ENCODE results near the gene PLEKHA4. TPM values are rescaled to one million over a fixed set of nuclear protein-coding genes. Genes with fewer than 3 reads are reported as not detected.
A peak's percentile ranks its signal among the peaks of the same experiment; 100 is the strongest.

The PLEKHA4 gene
- total and polyA plus RNA-seq, 9 of the 15 experiments (the other 6 are each of a cell fraction or from before 2014, with no cell fraction given) = 0.07 to 30.8 (median 11.4) TPM

DNA sequence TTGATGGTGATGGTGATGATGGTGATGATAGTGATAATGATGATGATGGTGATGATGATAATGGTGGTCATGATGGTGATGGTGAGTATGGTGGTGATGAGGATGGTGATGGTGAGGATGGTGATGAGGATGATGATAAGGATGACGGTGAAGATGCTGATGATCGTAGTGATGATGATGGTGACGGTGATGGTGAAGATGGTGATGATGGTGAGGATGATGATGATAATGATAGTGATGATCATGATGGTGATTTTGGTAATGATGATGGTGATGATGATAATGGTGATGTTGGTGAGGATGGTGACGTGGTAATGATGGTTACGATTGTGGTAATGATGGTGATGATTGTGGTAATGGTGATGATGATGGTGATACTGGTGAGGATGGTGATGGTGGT, 46.8 kb downstream of the PLEKHA4 start (continued):
- TF ChIP-seq, protein P1, sequence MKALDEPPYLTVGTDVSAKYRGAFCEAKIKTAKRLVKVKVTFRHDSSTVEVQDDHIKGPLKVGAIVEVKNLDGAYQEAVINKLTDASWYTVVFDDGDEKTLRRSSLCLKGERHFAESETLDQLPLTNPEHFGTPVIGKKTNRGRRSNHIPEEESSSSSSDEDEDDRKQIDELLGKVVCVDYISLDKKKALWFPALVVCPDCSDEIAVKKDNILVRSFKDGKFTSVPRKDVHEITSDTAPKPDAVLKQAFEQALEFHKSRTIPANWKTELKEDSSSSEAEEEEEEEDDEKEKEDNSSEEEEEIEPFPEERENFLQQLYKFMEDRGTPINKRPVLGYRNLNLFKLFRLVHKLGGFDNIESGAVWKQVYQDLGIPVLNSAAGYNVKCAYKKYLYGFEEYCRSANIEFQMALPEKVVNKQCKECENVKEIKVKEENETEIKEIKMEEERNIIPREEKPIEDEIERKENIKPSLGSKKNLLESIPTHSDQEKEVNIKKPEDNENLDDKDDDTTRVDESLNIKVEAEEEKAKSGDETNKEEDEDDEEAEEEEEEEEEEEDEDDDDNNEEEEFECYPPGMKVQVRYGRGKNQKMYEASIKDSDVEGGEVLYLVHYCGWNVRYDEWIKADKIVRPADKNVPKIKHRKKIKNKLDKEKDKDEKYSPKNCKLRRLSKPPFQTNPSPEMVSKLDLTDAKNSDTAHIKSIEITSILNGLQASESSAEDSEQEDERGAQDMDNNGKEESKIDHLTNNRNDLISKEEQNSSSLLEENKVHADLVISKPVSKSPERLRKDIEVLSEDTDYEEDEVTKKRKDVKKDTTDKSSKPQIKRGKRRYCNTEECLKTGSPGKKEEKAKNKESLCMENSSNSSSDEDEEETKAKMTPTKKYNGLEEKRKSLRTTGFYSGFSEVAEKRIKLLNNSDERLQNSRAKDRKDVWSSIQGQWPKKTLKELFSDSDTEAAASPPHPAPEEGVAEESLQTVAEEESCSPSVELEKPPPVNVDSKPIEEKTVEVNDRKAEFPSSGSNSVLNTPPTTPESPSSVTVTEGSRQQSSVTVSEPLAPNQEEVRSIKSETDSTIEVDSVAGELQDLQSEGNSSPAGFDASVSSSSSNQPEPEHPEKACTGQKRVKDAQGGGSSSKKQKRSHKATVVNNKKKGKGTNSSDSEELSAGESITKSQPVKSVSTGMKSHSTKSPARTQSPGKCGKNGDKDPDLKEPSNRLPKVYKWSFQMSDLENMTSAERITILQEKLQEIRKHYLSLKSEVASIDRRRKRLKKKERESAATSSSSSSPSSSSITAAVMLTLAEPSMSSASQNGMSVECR (CRISPR knock-in tag; IDR thresholded peaks at IDR 0.05) = no peak
- TF ChIP-seq RBM14 (IDR thresholded peaks at IDR 0.05; ENCODE audit: borderline replicate concordance, insufficient read depth, low read depth, low read length) (no peak), ELF4 (CRISPR knock-in tag; IDR thresholded peaks at IDR 0.05) (peak; percentile 57; the same call in 1 of the 2 replicates), PHB2 (IDR thresholded peaks at IDR 0.05; ENCODE audit: low read depth) (0 out of 2 replicates have a peak, but pooled peaks have one; percentile 6), FUS (optimal IDR thresholded peaks at IDR 0.05; ENCODE audit: low read depth, low read length) (no peak), CTBP1 (IDR thresholded peaks at IDR 0.05; ENCODE audit: borderline replicate concordance) (0 out of 2 replicates have a peak, but pooled peaks have one; percentile 42), COPS2 (conservative IDR thresholded peaks at IDR 0.05) (no peak)
- TF ChIP-seq, protein P2, sequence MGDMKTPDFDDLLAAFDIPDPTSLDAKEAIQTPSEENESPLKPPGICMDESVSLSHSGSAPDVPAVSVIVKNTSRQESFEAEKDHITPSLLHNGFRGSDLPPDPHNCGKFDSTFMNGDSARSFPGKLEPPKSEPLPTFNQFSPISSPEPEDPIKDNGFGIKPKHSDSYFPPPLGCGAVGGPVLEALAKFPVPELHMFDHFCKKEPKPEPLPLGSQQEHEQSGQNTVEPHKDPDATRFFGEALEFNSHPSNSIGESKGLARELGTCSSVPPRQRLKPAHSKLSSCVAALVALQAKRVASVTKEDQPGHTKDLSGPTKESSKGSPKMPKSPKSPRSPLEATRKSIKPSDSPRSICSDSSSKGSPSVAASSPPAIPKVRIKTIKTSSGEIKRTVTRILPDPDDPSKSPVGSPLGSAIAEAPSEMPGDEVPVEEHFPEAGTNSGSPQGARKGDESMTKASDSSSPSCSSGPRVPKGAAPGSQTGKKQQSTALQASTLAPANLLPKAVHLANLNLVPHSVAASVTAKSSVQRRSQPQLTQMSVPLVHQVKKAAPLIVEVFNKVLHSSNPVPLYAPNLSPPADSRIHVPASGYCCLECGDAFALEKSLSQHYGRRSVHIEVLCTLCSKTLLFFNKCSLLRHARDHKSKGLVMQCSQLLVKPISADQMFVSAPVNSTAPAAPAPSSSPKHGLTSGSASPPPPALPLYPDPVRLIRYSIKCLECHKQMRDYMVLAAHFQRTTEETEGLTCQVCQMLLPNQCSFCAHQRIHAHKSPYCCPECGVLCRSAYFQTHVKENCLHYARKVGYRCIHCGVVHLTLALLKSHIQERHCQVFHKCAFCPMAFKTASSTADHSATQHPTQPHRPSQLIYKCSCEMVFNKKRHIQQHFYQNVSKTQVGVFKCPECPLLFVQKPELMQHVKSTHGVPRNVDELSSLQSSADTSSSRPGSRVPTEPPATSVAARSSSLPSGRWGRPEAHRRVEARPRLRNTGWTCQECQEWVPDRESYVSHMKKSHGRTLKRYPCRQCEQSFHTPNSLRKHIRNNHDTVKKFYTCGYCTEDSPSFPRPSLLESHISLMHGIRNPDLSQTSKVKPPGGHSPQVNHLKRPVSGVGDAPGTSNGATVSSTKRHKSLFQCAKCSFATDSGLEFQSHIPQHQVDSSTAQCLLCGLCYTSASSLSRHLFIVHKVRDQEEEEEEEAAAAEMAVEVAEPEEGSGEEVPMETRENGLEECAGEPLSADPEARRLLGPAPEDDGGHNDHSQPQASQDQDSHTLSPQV (IDR thresholded peaks at IDR 0.05) = no peak
- TF ChIP-seq, protein P3, sequence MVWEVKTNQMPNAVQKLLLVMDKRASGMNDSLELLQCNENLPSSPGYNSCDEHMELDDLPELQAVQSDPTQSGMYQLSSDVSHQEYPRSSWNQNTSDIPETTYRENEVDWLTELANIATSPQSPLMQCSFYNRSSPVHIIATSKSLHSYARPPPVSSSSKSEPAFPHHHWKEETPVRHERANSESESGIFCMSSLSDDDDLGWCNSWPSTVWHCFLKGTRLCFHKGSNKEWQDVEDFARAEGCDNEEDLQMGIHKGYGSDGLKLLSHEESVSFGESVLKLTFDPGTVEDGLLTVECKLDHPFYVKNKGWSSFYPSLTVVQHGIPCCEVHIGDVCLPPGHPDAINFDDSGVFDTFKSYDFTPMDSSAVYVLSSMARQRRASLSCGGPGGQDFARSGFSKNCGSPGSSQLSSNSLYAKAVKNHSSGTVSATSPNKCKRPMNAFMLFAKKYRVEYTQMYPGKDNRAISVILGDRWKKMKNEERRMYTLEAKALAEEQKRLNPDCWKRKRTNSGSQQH (CRISPR knock-in tag; IDR thresholded peaks at IDR 0.05) = peak; percentile 84; the same call in 1 of the 2 replicates
- TF ChIP-seq, protein P4, sequence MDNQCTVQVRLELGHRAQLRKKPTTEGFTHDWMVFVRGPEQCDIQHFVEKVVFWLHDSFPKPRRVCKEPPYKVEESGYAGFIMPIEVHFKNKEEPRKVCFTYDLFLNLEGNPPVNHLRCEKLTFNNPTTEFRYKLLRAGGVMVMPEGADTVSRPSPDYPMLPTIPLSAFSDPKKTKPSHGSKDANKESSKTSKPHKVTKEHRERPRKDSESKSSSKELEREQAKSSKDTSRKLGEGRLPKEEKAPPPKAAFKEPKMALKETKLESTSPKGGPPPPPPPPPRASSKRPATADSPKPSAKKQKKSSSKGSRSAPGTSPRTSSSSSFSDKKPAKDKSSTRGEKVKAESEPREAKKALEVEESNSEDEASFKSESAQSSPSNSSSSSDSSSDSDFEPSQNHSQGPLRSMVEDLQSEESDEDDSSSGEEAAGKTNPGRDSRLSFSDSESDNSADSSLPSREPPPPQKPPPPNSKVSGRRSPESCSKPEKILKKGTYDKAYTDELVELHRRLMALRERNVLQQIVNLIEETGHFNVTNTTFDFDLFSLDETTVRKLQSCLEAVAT (IDR thresholded peaks at IDR 0.05) = 0 out of 4 replicates have a peak, but pooled peaks of 1 of the 2 experiments have one; percentile 23
- TF ChIP-seq, protein P5, sequence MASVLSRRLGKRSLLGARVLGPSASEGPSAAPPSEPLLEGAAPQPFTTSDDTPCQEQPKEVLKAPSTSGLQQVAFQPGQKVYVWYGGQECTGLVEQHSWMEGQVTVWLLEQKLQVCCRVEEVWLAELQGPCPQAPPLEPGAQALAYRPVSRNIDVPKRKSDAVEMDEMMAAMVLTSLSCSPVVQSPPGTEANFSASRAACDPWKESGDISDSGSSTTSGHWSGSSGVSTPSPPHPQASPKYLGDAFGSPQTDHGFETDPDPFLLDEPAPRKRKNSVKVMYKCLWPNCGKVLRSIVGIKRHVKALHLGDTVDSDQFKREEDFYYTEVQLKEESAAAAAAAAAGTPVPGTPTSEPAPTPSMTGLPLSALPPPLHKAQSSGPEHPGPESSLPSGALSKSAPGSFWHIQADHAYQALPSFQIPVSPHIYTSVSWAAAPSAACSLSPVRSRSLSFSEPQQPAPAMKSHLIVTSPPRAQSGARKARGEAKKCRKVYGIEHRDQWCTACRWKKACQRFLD (CRISPR knock-in tag; IDR thresholded peaks at IDR 0.05) = no peak
